DMS 273 (cell line): ENCODE measurements around the gene KIAA1586.
"Not testable (repeated sequence)": the region's sequence is repeated elsewhere in the genome, so short reads cannot be mapped to it uniquely, and the experiment has no call there.

Source experiments
- DNase-seq: peaks from one replicate; lab custom pipeline; 2025; ENCODE audit not compliant: unreplicated experiment; lab: John Stamatoyannopoulos, UW

Gene KIAA1586, protein sequence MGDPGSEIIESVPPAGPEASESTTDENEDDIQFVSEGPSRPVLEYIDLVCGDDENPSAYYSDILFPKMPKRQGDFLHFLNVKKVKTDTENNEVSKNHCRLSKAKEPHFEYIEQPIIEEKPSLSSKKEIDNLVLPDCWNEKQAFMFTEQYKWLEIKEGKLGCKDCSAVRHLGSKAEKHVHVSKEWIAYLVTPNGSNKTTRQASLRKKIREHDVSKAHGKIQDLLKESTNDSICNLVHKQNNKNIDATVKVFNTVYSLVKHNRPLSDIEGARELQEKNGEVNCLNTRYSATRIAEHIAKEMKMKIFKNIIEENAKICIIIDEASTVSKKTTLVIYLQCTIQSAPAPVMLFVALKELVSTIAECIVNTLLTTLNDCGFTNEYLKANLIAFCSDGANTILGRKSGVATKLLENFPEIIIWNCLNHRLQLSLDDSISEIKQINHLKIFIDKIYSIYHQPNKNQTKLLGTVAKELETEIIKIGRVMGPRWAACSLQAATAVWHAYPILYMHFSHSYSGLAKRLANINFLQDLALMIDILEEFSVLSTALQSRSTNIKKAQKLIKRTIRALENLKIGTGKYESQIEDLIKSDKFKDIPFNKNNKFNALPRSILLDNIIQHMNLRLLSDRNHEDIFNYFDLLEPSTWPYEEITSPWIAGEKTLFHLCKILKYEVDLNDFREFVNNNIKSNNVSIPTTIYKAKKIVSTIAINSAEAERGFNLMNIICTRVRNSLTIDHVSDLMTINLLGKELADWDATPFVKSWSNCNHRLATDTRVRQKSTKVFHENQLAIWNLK

DNA sequence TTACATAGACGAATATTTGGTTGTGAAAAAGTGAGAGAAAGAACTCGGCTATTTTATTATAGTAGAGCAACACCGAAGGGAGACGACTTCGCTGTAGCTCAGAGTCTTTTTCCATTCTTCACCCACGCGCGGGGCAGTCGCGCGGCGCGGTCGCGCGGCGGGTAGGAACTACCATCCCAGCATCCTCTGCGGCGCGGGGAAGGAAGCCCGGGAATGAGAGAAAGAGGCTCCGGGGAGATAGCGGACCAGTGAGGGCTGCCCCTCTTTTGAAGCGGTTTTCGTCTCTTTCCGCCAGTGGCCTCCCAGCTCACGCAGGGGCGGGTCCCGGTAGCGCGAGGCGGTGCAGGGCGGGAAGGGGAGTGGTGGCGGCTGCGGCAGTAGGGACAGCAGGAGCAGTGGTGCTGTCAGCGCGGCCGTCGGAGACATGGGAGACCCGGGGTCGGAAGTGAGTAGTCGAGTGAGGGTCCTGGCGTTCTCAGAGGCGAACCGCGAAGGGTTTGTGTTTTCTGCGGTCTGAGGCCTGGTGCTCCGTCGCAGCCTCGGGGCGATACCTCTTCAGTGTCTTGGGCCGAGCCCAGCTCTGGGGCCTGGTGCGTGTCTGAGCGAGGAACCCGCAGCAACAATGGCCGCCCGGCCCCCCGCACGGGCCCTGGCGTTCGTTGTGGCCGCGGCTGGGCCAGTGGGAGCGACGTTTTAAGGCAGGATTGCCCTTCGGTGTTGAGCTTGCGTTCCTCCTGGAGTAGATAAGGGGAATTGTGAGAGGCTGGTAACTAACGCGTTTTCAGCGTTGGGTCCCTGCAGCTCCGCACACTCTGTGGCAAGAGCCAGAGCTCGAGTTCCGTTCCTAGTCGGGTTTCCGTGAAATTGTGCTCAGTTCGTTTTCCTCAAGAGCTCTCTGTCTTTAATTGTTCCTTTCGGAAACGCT, at the start of gene KIAA1586:
Gene KIAA1586, plus strand, starts transcription at position 362 of the 925 bp plus-strand sequence. Its CDS starts 63 bp downstream, at position 425.
- peak; percentile 96 for DNase-seq

GRCh38 chr6:56999049-56999448, 47.4 kb upstream of the KIAA1586 start:
- DNase-seq, result no peak

GRCh38 chr6:56999748-57000147, 46.7 kb upstream of the KIAA1586 start:
- DNase-seq, result not testable (repeated sequence)

DNA sequence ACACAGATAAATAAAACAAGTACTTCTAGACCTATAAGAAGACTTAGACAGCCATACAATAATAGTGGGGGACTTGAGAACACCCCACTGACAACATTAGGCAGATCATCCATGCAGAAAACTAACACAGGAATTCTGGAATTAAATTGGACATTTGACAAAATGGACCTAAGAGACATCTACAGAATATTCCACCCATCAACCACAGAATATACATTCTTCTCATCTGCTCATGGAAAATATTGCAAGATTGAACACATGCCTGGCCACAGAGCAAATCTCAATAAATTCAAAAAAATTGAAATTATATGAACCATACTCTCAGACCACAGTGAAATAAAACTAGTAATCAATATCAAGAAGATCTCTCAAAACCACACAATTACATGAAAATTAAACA, 44.3 kb upstream of the KIAA1586 start:
- no peak for DNase-seq

- DNase-seq, result no peak
Measured at GRCh38 chr6:57004292-57004691, 42.2 kb upstream of the KIAA1586 start.

DNA sequence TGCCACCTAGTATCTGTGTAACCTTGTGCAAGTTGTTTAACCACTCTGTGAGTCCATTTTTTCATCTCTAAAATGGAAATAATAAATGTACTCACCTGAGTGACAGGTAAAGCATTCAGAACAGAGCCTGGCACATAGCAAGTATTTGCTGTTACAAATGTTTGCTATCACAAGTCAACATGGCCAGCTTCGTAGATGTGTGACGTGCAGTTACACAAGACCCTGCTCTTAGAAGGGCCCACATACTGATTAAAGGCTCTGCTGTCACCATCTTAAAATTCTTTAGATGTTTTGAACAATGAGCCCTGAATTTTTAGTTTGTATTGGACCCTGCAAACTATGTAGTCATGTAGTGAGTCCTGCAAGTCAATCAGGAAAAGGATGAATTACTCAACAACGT, 40.4 kb upstream of the KIAA1586 start:
- DNase-seq, result no peak

- DNase-seq, result not testable (repeated sequence)
Measured at GRCh38 chr6:57008069-57008468, 38.4 kb upstream of the KIAA1586 start.

GRCh38 chr6:57013521-57013926, 33.0 kb upstream of the KIAA1586 start:
- peak; percentile 64 for DNase-seq

- DNase-seq, result peak; percentile 8
Measured at GRCh38 chr6:57017069-57017468, 29.4 kb upstream of the KIAA1586 start.

GRCh38 chr6:57017841-57018240, 28.7 kb upstream of the KIAA1586 start:
- no peak for DNase-seq

- no peak for DNase-seq
Measured at GRCh38 chr6:57019434-57019833, 27.1 kb upstream of the KIAA1586 start.

DNA sequence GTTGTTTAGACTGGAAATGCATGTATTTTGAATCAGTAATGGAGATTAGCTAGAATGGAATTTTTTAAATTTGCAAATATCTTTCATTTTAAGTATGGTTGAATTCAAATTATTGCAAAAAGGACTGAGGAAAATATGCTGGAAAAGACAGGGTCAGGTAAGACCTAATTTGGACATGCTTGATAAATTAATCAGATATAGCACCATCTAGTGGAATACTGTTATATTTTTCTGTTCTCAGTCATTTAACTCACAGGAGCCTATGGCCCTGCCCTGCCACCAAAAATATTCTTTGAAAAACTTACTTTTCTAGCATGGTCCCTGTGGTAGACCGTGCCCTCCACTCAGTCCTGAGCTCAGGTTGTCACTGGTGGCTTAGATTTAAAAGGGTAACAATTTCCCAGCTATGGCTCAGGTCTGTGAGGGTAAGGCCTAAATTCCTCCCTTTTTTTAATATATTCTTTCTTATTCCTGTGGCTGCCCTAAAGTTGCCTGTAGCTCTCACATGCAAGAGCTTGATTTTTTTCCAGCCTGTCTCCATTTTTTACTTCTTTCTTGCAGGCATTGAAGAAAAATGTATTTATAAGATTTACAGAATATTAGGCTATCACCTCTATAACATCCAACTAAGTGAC, 25.3 kb upstream of the KIAA1586 start:
- DNase-seq, result peak; percentile 81

- no peak for DNase-seq
Measured at GRCh38 chr6:57024321-57024720, 22.2 kb upstream of the KIAA1586 start.

- DNase-seq, result no peak
Measured at GRCh38 chr6:57024775-57025174, 21.7 kb upstream of the KIAA1586 start.

DNA sequence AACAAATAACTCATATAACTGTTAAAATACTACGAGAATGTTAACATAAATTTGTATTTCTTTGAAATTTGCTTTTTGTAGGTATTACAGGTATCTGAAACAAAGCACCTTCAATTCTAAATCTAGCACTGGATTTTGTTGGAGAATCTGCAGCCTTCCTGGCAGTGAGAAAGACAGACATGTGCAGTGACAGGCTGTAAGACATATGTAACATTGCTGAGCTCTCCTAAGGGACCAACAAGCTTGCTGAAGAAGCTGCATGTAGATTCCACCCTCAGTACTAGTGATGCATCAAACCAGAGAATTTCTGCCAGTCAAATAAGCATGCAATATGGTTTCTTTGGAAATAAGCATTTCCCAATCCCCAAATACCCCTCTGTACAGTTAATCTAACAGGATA, 20.5 kb upstream of the KIAA1586 start:
- no peak for DNase-seq

- no peak for DNase-seq
Measured at GRCh38 chr6:57027301-57027700, 19.2 kb upstream of the KIAA1586 start.

GRCh38 chr6:57029213-57029612, 17.3 kb upstream of the KIAA1586 start:
- DNase-seq, result no peak

- DNase-seq, result no peak
Measured at GRCh38 chr6:57033228-57033627, 13.3 kb upstream of the KIAA1586 start.

DNA sequence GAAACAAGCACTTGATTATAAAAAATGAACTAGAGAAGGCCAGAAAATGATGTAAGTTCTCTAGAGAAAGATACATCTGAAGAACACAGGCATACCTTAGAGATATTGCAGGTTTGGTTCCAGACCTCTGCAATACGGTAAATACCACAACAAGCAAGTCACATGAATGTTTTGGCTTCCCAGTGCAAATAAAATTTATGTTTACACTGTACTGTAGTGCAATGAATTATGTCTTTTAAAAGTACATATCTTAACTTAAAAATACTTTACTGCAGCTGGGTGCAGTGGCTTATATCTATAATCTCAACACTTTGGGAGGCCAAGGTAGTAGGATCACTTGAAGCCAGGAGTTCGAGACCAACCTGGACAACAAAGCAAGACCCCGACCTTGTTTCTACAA, 10.9 kb upstream of the KIAA1586 start:
- DNase-seq, result no peak

DNA sequence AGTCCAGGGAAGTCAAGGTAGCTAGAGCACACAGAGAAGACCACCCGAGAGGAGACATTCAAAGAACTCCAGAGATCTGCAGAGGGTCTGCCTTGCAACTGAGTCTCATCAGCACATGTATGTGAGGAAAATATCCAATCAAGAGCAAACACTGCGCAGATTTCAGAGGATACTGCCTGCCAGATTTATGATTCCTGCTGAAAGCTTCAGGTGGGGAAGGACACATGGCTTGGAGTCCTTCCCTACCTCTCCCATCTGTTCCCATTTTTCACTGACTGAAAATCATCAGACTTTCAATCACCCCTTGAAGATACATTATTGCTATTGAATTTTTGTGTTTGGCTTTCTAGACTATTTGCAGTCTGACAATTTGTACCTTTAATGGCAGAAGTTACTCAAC, 7.6 kb upstream of the KIAA1586 start:
- peak; percentile 26 for DNase-seq

DNA sequence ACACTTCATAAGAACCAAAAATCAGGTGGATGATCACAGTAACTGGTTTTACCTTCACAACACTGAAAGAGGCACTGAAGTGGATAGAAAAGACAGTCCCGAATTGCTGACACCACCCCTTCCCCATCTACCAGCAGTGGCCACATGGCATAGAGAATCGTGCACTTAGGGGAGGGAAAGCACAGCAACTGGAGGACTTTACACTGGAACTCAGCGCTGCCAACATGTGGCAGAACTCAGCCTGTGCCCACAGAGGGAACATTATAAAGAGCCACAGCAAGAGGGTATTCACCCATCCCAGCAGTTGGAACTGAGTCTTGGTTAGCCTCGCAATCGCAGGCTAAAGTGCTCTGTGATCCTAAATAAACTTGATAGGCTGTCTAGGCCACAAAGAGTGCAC, 6.5 kb upstream of the KIAA1586 start:
- DNase-seq, result peak; percentile 63
